IPS DF 4.7 (cell line): ENCODE measurements around the gene FAM186B.

ENCODE experiments used
- DNase-seq: peaks from one replicate; pipeline ENCODE4 v3.0.0-alpha.2; 2013; ENCODE audit warnings: low spot score; ENCODE audit errors: extremely low read depth

The FAM186B gene

DNA sequence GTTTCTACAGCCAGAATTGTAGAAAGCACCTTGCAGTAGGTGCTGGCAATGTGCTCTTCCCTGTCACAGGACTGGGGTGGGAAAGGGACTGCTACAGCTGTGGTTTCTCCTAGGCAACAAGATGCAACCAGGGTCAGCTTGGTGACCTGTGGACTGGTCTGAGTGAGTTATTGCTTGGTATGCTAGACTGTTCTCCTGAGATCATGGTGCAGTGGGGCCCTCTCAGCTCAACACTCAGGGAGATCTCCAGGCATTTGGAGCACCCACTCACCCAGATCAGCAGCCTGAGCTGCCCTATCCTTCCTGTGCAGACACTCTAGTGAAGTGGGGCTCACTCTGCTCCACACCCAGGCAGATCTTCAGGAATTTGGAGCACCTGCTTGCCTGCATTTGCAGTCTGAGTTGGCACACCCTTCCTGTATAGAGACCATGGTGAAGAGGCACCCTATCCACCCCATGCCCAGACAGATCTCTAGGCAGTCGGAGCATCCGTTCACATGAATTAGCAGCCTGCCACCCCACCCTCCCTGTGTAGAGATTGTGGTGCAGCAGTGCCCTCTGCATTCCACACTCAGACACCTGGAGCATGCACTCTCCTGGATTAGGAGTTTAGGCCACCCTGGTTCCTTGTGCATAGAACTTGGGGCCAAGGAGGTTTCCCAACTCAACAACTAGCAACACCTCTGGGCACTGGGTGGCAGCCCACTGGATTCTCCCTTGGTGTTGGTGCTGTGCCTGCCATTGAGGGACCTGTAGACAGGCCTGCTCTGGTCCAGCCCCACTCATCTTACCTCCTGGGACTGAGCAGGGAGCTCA is 3.8 kb upstream of the FAM186B start:
- DNase-seq: no peak

- DNase-seq: no peak
These were observed 583 bp downstream of the FAM186B start for GRCh38 chr12:49604856-49605255.

GRCh38 chr12:49603721-49604120 is 1.7 kb downstream of the FAM186B start:
- no peak for DNase-seq

GRCh38 chr12:49599961-49600360 is 5.5 kb downstream of the FAM186B start:
- DNase-seq: no peak

DNA sequence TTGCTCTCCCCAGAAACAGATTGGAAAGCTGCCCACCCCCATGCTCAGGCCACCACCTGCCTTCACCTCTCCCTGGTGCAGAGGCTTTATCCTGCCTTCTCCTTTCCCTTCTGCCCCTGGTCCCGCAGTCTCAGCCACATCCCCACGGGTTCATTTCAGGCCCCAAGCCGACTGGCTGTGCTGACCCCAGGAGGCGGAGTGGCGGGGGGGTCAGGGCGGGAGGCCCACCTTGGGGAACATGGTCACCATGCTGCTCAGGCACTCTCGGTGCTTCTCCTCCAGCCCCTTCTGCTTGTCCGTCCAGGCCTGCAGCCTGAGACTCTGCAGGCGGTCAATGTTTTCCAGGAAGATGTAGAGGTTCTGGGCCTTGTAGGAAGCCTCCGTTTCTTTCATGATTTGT is 6.9 kb downstream of the FAM186B start:
- DNase-seq: no peak

DNA sequence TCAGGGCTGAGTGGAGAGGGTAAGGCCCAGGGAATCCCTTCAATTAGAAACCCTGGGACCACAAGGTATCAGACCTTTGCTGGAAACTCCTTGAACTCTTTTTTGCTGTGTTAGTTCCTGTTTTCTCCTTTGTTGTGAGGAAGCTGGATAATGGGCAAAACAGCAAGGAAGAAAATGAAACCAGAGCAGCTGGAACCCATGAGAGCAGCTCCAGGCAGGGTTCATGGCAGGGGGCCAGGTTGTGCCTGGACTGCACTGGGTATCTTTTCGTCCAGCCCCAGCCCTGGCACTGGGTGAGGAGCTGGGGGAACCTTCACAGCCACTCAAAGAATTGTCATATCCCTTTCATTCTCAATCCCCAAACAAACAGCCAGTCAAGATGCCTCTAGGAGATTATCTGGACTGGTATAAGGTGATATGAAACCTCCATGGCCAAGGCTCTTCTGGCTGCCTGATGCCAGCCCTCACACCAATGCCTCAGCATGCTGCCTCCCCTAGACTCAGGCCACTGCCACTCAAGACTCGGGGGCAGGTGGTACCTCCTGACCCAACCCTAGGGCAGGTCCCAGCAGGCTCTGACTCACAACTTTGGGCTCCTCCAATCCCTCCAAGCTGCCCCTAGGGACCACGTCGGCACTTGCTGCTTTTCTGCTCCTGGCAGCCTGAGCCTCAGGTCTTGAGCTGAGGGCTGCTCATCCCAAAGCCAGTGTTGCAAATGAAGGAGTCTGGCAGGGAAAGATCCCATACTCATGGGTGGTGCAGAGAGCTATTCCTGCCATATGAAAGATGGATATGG is 16.5 kb downstream of the FAM186B start:
- DNase-seq: no peak

DNA sequence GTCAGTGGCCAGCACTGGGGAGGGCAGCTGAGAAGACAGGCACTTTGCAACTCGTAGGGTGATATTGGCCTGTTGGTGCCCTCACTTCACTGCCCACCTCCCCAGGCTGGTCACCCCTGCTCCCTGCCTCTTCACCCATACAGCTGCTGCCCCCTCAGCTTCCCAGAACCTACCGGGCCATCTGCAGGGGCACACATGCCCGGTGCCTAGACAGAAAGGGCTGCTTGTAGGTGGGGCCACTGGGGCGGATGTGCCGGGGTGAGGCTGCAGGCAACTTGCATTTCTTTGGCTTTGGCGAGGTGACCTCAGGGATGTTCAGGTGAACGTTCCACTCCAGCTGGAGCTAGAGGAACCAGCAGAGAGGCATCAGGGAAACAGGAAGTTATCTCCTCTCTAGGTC is 17.2 kb downstream of the FAM186B start:
- no peak for DNase-seq

- no peak for DNase-seq
These were observed 18.1 kb downstream of the FAM186B start for GRCh38 chr12:49587174-49587908.

GRCh38 chr12:49585477-49586459 is 19.7 kb downstream of the FAM186B start:
- DNase-seq: no peak

DNA sequence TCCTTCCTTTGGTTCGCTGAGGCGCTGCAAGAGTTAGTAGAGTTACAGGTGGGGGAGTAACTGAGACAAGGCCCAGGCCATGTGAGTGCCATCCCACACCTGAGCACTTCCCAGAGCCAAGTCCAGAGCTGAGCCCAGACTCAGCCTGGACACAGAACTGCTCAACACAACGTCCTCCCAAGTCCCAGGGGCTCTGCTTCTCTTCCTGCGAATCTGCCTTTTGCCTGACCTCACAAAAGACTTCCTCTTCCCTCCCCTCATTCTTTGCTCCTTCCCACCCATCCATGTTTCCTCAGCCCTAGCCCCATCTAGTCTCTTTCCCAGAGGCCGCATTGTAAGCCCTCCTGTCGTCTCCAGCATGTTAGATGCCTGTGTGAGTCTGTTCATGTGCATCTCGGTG is 20.8 kb downstream of the FAM186B start:
- DNase-seq: no peak

DNA sequence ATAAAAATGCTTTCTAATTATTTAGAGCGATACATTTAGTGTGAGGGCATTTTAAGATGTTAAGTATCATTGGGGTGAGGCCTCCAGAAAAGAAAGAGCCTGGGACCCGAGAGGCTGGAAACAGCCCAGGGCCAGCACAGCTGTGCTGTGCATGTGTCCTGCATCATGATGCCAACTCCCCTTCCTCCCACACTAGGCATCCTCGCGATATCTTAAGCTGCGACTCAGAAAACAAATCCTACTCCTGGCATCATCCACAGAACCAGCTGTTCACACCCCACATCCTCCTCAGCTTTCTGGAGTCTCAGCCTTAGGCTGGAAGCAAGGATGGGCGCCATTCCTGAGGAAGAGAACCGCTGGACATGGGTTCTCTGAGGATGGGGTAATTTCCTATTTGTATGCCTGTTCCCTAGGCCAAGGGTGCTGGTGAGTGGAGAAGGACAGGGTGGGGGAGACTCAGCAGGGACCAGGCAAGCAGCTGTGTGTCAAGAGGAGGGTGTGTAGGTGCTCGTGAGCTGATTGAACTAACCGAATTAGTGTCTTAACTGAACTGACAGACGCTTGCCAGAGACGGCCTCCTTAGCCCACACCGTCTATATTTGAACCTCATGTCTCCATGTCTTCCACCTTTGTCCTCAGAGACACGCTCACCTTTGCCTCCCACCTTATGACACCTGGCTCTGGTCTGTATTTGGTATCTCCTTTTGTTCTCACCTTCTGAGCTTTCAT is 21.9 kb downstream of the FAM186B start:
- no peak for DNase-seq

GRCh38 chr12:49582850-49583249 is 22.6 kb downstream of the FAM186B start:
- no peak for DNase-seq

GRCh38 chr12:49582201-49582600 is 23.2 kb downstream of the FAM186B start:
- no peak for DNase-seq

- DNase-seq: peak; percentile 82
These were observed 24.6 kb downstream of the FAM186B start for GRCh38 chr12:49580572-49581535.

GRCh38 chr12:49578471-49579112 is 26.8 kb downstream of the FAM186B start:
- DNase-seq: no peak

DNA sequence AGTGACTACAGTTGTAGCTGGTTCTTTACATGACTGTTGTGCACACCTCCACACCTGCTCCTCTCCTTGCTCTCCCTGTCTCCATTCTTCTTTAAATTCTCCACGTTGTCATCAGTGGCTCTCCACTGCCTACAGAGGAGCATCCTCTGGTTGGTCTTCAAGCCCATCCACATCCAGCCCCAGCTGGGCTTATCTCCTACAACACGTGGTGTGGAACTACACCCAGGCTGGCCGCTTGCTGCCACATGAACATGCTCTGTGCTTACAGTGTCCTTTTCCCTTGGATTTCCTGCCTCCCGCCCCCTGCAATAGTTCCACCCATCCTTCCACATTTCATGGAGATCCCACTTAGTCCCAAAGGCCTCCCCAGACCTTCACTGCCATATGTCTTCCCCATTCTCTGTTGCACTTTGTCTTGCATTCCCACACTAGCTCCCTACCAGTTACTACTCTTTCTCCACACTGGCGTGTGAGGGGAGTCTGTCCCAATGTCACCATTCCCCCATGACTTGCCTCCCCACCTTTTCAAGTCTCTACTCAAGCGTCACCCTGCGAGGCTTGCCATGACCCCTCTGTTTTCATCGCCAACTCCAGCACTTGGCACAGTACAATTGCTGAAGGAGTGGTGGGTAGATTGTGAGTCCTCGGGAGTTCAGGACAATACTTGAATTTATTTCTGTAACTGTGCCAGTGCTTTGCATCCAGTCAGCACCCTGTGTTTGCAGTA is 27.7 kb downstream of the FAM186B start:
- no peak for DNase-seq

- DNase-seq: no peak
These were observed 36.8 kb downstream of the FAM186B start for GRCh38 chr12:49568442-49569162.
